CD4-positive, alpha-beta memory T cell (primary cell): ENCODE results near the gene ANKK1. TPM values are rescaled to one million over a fixed set of nuclear protein-coding genes. Genes with fewer than 3 reads are reported as not detected.
A peak's percentile ranks its signal among the peaks of the same experiment; 100 is the strongest.

Experiments
- CTCF ChIA-PET: fragments of 350-600 bp; sonication (Branson Sonifier 250); formaldehyde crosslinking; loops from one replicate; lab custom pipeline; 2021; ENCODE audit warnings: inconsistent platforms; ENCODE audit not compliant: partially characterized antibody; lab: Charles Lee
- POLR2A ChIA-PET: fragments of 350-600 bp; sonication (Branson Sonifier 250); formaldehyde crosslinking; loops from one replicate; lab custom pipeline; 2021; ENCODE audit not compliant: partially characterized antibody; lab: Charles Lee
- DNase-seq, 5 donors: peaks; one replicate each; pipeline versions ENCODE4 v3.0.0 to v3.0.0-alpha.2; 2020 to 2022; ENCODE audit warnings: mixed read lengths in 1 of 5
- H3K27ac ChIP-seq: one replicate; pipeline ENCODE4 v1.7.0; 2013; ENCODE audit warnings: low read depth, low read length
- H3K27me3 ChIP-seq: 2 replicates; pipeline ENCODE4 v1.7.0; 2013; ENCODE audit warnings: mild to moderate bottlenecking, low read length, moderate library complexity; ENCODE audit not compliant: insufficient read depth
- H3K36me3 ChIP-seq: 2 replicates; pipeline ENCODE4 v1.7.0; 2013; ENCODE audit warnings: mild to moderate bottlenecking, low read length, moderate library complexity; ENCODE audit not compliant: insufficient read depth
- H3K4me1 ChIP-seq: 2 replicates; pipeline ENCODE4 v1.7.0; 2013; ENCODE audit warnings: mild to moderate bottlenecking, low read length, moderate library complexity; ENCODE audit not compliant: insufficient read depth
- H3K4me3 ChIP-seq, 2 donors: one replicate each; pipeline ENCODE4 v1.7.0; 2013; ENCODE audit warnings: low read length in 2 of 2, mild to moderate bottlenecking in 1 of 2
- H3K9me3 ChIP-seq, 2 donors: one replicate each; pipeline ENCODE4 v1.7.0; 2013; ENCODE audit warnings: low read length in 2 of 2, control low read depth in 1 of 2; ENCODE audit not compliant: control insufficient read depth in 1 of 2
- H3K27ac Mint-ChIP-seq, 7 donors: one replicate each; pipeline ENCODE4 v1.8.0; 2020 to 2021; ENCODE audit warnings: mixed read lengths in 7 of 7, mild to moderate bottlenecking in 6 of 7, inconsistent platforms in 3 of 7, moderate library complexity in 3 of 7
- H3K27me3 Mint-ChIP-seq, 2 donors: one replicate each; pipeline ENCODE4 v1.8.0; 2020 to 2021; ENCODE audit warnings: mixed read lengths in 2 of 2
- H3K36me3 Mint-ChIP-seq, 2 donors: one replicate each; pipeline ENCODE4 v1.8.0; 2020 to 2021; ENCODE audit warnings: mixed read lengths in 2 of 2, inconsistent platforms in 1 of 2, mild to moderate bottlenecking in 1 of 2
- H3K4me1 Mint-ChIP-seq, 4 donors: one replicate each; pipeline ENCODE4 v1.8.0; 2020 to 2021; ENCODE audit warnings: mixed read lengths in 4 of 4, mild to moderate bottlenecking in 1 of 4
- H3K4me3 Mint-ChIP-seq, 8 donors: one replicate each; pipeline ENCODE4 v1.8.0; 2020 to 2021; ENCODE audit warnings: mixed read lengths in 8 of 8, mild to moderate bottlenecking in 7 of 8, moderate library complexity in 6 of 8, inconsistent platforms in 3 of 8
- H3K9me3 Mint-ChIP-seq, 8 donors: one replicate each; pipeline ENCODE4 v1.8.0; 2020 to 2021; ENCODE audit warnings: mixed read lengths in 8 of 8, mild to moderate bottlenecking in 5 of 8, inconsistent platforms in 3 of 8, moderate library complexity in 1 of 8
- intact Hi-C: fragments of 100-400 bp; cut with micrococcal nuclease; formaldehyde crosslinking; loops from one replicate; pipeline ENCODE4 v1.15.1; 2023
- polyA plus RNA-seq, 2 donors: library from polyadenylated mRNA; unstranded; fragments of 300-500 nt; fragmentation: Illumina TruSeq; gene quantifications; one replicate each; pipeline ENCODE4 v1.2.3, GENCODE V29; 2021
- total RNA-seq, 2 experiments: library from RNA; stranded (reverse); gene quantifications; one replicate each; pipeline ENCODE4 v1.2.3, GENCODE V29; 2021

Gene ANKK1
- total and polyA plus RNA-seq, 4 experiments from 2014 or later = 0.24 to 3.8 (median 2.7) TPM; not detected in 1

DNA sequence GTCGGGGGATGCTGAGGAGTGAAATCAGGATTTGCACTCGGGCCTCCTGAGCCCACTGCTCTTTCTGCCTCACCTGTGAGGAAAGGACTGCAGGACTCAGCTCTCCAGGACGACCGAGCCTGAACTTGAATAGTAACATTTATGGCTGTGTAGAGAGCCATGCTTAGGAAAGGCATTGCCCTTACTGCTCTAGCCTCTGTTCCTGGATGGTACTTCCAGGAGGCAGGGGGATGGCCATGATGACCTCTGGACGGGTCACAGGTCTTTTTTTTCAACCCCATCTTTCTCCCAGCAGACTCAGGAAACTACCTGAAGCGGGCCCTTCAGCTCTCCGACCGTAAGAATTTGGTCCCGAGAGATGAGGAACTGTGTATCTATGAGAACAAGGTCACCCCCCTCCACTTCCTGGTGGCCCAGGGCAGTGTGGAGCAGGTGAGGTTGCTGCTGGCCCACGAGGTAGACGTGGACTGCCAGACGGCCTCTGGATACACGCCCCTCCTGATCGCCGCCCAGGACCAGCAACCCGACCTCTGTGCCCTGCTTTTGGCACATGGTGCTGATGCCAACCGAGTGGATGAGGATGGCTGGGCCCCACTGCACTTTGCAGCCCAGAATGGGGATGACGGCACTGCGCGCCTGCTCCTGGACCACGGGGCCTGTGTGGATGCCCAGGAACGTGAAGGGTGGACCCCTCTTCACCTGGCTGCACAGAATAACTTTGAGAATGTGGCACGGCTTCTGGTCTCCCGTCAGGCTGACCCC lies 11.3 kb downstream of the ANKK1 start:
- Histone ChIP-seq H3K4me1 (no peaks in the 10 kb centered on the region), H3K27ac (no peak overlapping the region), H3K27me3 (no peaks in the 10 kb centered on the region), H3K9me3 (no peaks in the 10 kb centered on the region), H3K36me3 (no peaks in the 10 kb centered on the region), H3K4me3 (no peak overlapping the region)
- Mint-ChIP-seq H3K27ac (no peak overlapping the region), H3K9me3 (peaks cover 0 to 2% (median 0%) of the 10 kb centered on the region in 8 donors), H3K4me3 (no peak overlapping the region), H3K4me1 (no peaks in the 10 kb centered on the region), H3K27me3 (no peaks in the 10 kb centered on the region), H3K36me3 (no peaks in the 10 kb centered on the region)
- intact Hi-C loops = no loop called here
- POLR2A ChIA-PET = no interaction called here
- CTCF ChIA-PET = no interaction called here
- DNase-seq = no peak

DNA sequence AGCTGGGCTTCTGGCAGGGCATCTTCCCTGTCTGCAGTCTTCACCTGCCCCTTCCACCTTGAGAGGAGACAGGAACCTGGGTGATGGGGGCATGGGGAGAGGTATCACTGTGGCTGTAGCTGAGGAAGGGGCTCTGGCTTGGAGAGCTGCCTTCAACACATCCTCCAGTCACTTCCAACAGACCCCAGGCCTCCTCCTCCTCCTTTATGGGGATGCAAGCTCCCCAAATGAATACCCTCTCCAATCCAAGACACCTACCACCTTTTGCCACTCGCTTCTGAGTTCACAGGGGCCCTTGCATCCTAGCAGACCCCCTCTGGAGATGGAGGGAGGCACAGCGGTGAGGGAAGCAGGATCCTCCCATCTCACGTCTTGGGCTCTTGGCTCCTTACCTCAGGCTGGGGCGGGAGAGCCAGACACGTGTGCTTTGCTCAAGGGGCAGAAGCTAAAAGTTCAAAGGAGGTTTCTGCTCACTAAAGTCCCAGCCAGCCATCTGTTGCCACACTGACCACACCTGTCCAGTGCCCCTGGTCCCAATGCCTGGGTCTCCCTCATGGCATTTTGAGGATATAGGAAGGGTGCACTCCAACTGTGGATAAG lies 13.2 kb downstream of the ANKK1 start:
- Mint-ChIP-seq H3K36me3 (no peaks in the 10 kb centered on the region), H3K27me3 (no peaks in the 10 kb centered on the region), H3K4me3 (no peak overlapping the region), H3K9me3 (peaks cover 0 to 2% (median 0%) of the 10 kb centered on the region in 8 donors), H3K4me1 (peaks cover 0 to 1% (median 0%) of the 10 kb centered on the region in 4 donors), H3K27ac (no peak overlapping the region)
- Histone ChIP-seq H3K36me3 (no peaks in the 10 kb centered on the region), H3K9me3 (no peaks in the 10 kb centered on the region), H3K4me3 (no peak overlapping the region), H3K4me1 (no peaks in the 10 kb centered on the region), H3K27me3 (no peaks in the 10 kb centered on the region), H3K27ac (no peak overlapping the region)
- intact Hi-C loops = no loop called here
- no peak for DNase-seq
- ChIA-PET CTCF (no interaction called here), POLR2A (no interaction called here)

DNA sequence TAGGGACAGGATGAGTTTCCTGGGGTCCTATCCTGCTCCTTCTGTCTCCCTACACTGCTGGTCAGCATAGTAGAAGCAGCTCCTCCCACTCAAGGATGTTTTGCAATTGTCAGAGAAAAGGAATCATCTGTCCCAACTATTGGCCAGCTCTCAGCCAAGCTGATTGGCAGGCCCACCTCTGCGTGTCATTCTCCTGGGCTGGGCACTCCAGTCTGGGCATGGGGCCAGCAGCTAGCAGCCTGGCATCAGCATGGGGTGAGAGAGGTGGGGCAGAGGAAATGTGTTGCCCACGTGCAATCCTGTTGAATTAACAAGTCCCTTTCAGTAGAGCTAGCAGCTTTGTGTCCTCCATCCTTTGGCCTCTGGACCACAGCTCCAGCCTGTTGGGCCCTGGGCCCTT lies 14.1 kb downstream of the ANKK1 start:
- ChIA-PET CTCF (interaction anchor here (1.4 kb wide), 1 partner anchor 494 kb away, joined by 3 read pairs; no protein-coding TSS in a partner anchor), POLR2A (no interaction called here)
- no peaks in the 10 kb centered on the region for H3K36me3 ChIP-seq
- peaks cover 0 to 1% (median 0%) of the 10 kb centered on the region in 4 donors for H3K4me1 Mint-ChIP-seq
- H3K27ac Mint-ChIP-seq = no peak overlapping the region
- no peak for DNase-seq
- no peak overlapping the region for H3K27ac ChIP-seq
- no peaks in the 10 kb centered on the region for H3K4me1 ChIP-seq
- H3K36me3 Mint-ChIP-seq = no peaks in the 10 kb centered on the region
- intact Hi-C loops = no loop called here
- no peaks in the 10 kb centered on the region for H3K27me3 Mint-ChIP-seq
- H3K9me3 Mint-ChIP-seq = peaks cover 0 to 2% (median 0%) of the 10 kb centered on the region in 8 donors
- H3K9me3 ChIP-seq = no peaks in the 10 kb centered on the region
- no peaks in the 10 kb centered on the region for H3K27me3 ChIP-seq
- H3K4me3 Mint-ChIP-seq = no peak overlapping the region
- H3K4me3 ChIP-seq = no peak overlapping the region

DNA sequence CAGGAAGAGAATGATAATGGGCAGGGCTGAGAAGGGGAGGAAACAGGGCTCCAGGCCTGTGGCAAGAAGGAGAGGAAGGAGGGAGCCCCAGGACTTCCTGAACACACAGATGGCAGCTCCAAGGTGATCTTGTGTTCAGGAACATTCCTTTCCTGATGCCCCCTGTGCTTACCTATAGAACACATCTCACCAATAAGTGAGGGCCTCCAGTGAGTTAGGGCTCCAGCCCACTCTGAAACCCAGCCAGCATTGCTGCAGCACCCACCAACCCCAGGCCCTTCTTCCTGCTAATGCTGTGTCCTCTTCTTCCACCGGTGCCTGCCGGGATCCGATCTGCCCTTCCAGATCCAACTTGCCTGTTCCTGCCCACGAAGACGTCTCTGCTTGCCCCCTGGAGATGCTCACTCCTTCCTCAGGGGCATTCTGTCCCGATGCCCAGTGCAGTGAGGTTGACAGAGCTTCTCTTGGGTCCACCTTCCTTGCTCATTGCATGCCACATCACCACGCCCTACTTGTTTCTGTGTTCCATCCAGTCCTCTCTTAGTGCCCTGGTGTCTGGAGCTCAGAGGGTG lies 17.4 kb downstream of the ANKK1 start:
- no peaks in the 10 kb centered on the region for H3K27me3 ChIP-seq
- no peaks in the 10 kb centered on the region for H3K4me1 ChIP-seq
- ChIA-PET CTCF (no interaction called here), POLR2A (no interaction called here)
- Mint-ChIP-seq H3K4me3 (no peak overlapping the region), H3K27ac (peak overlapping the region in 1 of 7 donors; percentile 37), H3K4me1 (peaks cover 0 to 1% (median 0%) of the 10 kb centered on the region in 4 donors), H3K27me3 (peaks cover 0 to 2% of the 10 kb centered on the region in 2 donors), H3K9me3 (no peaks in the 10 kb centered on the region), H3K36me3 (no peaks in the 10 kb centered on the region)
- H3K36me3 ChIP-seq = no peaks in the 10 kb centered on the region
- H3K27ac ChIP-seq = no peak overlapping the region
- intact Hi-C loops = no loop called here
- H3K9me3 ChIP-seq = no peaks in the 10 kb centered on the region
- DNase-seq = no peak
- H3K4me3 ChIP-seq = no peak overlapping the region

DNA sequence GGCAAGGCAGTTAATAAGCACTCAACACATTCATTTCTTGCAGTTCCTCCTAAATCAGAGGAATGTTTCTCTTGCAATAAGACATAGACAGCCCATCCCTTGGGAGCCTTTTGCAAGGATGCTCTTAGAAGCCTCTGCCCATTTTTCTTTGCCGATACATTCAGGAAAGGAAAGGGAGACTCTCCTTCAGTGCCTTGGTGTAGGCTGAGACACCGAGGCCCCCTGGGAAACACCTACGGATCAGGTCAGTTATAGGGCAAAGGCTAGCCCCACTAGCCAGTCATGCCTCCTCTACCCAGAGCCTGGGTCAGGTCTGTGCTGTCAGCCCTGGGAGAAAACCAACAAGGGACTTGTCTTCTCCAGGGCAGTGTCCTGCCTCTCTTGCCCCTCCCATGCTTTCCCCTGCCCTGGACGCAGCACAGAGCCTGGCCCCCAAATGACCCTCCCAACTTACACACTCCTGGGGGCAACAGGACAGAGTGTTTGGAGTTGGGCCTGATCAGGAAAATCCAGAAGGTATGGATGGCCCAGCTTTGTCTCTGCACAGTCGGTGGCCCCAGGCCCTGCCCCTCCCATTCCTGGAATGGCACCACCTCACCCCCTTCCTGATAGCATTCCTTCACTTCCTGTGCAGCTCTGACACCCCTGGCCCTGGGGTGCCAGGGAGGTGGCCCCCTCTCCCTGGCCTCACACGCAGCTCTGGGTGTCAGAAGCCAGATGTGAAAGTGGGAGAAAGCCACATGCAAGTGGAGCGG lies 18.3 kb downstream of the ANKK1 start:
- no peak overlapping the region for H3K4me3 ChIP-seq
- no peaks in the 10 kb centered on the region for H3K27me3 ChIP-seq
- Mint-ChIP-seq H3K27me3 (peaks cover 0 to 2% of the 10 kb centered on the region in 2 donors), H3K27ac (no peak overlapping the region), H3K4me1 (peaks cover 0 to 1% (median 0%) of the 10 kb centered on the region in 4 donors), H3K36me3 (no peaks in the 10 kb centered on the region), H3K9me3 (no peaks in the 10 kb centered on the region), H3K4me3 (no peak overlapping the region)
- no peak for DNase-seq
- no peaks in the 10 kb centered on the region for H3K4me1 ChIP-seq
- ChIA-PET CTCF (no interaction called here), POLR2A (no interaction called here)
- H3K9me3 ChIP-seq = no peaks in the 10 kb centered on the region
- H3K27ac ChIP-seq = no peak overlapping the region
- H3K36me3 ChIP-seq = no peaks in the 10 kb centered on the region
- intact Hi-C loops = no loop called here

DNA sequence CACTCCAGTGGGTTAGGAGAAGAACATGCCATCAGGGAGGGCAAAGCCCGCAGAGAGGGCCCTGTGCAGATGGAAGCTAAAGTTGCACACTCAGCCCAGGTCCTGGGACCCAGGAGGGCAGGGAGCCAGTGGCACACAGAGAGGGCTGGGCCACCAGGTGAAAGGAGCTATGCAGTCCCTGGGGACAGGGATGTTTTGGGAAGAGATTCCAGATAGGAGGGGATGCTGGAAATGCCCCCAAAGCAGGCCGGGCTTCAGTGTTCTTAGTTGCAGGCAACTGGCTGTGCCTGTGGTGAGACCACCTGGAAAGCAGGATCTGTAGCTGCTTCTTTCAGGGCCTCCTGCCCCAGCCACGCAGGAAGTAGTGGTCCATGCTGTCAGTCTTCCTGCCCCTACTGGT lies 19.6 kb downstream of the ANKK1 start:
- Mint-ChIP-seq H3K27ac (no peak overlapping the region), H3K9me3 (no peaks in the 10 kb centered on the region), H3K4me1 (peaks cover 0 to 1% (median 0%) of the 10 kb centered on the region in 4 donors), H3K4me3 (no peak overlapping the region), H3K27me3 (peaks cover 0 to 11% of the 10 kb centered on the region in 2 donors), H3K36me3 (no peaks in the 10 kb centered on the region)
- H3K4me3 ChIP-seq = no peak overlapping the region
- no peaks in the 10 kb centered on the region for H3K4me1 ChIP-seq
- POLR2A ChIA-PET = no interaction called here
- CTCF ChIA-PET = no interaction called here
- no peak for DNase-seq
- no peaks in the 10 kb centered on the region for H3K9me3 ChIP-seq
- no peak overlapping the region for H3K27ac ChIP-seq
- no peaks in the 10 kb centered on the region for H3K27me3 ChIP-seq
- no peaks in the 10 kb centered on the region for H3K36me3 ChIP-seq
- intact Hi-C loops = no loop called here

DNA sequence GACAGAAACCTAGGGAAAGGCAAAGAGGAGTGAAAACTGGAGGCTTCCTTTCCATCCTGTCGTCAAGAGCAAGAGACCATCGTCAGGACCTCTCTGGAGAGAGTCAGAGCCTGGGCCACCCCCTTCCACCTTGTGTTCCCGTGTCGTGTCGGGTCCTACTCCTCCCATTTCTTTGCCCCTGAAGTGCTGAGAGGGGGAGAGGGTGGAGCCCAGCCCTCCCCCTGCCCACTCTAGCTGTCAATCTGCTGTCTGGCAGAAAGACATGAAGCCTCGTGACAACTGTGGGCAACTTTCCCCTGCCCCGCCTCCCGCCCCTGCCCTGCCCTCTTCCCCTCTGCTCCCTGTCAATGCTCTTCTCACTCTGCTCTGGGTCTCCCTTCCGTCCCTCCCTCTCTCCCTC lies 20.6 kb downstream of the ANKK1 start:
- Histone ChIP-seq H3K27me3 (no peaks in the 10 kb centered on the region), H3K9me3 (no peaks in the 10 kb centered on the region), H3K4me3 (no peak overlapping the region), H3K4me1 (no peaks in the 10 kb centered on the region), H3K27ac (no peak overlapping the region), H3K36me3 (no peaks in the 10 kb centered on the region)
- Mint-ChIP-seq H3K27me3 (peaks cover 0 to 11% of the 10 kb centered on the region in 2 donors), H3K4me1 (peaks cover 0 to 1% (median 0%) of the 10 kb centered on the region in 4 donors), H3K9me3 (no peaks in the 10 kb centered on the region), H3K36me3 (no peaks in the 10 kb centered on the region), H3K4me3 (no peak overlapping the region), H3K27ac (no peak overlapping the region)
- ChIA-PET CTCF (no interaction called here), POLR2A (no interaction called here)
- DNase-seq = no peak
- intact Hi-C loops = no loop called here
